ENCODE measurements around the gene ECI1. TPM values are rescaled to one million over a fixed set of nuclear protein-coding genes. Genes with fewer than 3 reads are reported as not detected.

Gene ECI1
- total RNA-seq, 2 donors from 2014 or later, result 75.8 to 94.7 TPM

- no peak overlapping the region for H3K4me3 Mint-ChIP-seq
- Histone ChIP-seq H3K9me3 (ENCODE audit: control insufficient read depth, low read length) (no peaks in the 10 kb centered on the region), H3K27ac (ENCODE audit: low read depth, low read length) (no peak overlapping the region), H3K4me3 (ENCODE audit: low read length) (no peak overlapping the region), H3K9ac (ENCODE audit: extremely low read depth, low read length, poor library complexity, severe bottlenecking) (no peak overlapping the region), H3K36me3 (ENCODE audit: control insufficient read depth, insufficient read depth, low read length) (peaks cover 32% of the 10 kb centered on the region), H3K27me3 (ENCODE audit: control insufficient read depth, insufficient read depth, low read length, poor library complexity, severe bottlenecking) (no peaks in the 10 kb centered on the region), H3K4me1 (ENCODE audit: control insufficient read depth, insufficient read depth, low read length) (peaks cover 3% of the 10 kb centered on the region)
- H3K36me3 Mint-ChIP-seq (ENCODE audit: low read depth), result peaks cover 34% of the 10 kb centered on the region
- H3K27ac Mint-ChIP-seq, result no peak overlapping the region
- DNase-seq, result no peak
- no peaks in the 10 kb centered on the region for H3K27me3 Mint-ChIP-seq (ENCODE audit: insufficient read depth)
- WGBS, 2 experiments (ENCODE audit: insufficient coverage in 1 of 2, insufficient read length in 1 of 2), result 96 to 97% methylated on average over 23 to 29 of the region's 29 CpGs
- no peak for TF ChIP-seq CTCF (conservative IDR thresholded peaks at IDR 0.05)
- H3K4me1 Mint-ChIP-seq, result peaks cover 14% of the 10 kb centered on the region
- no peaks in the 10 kb centered on the region for H3K9me3 Mint-ChIP-seq
Observed at GRCh38 chr16:2209258-2210008, 42.0 kb downstream of the ECI1 start.

- Mint-ChIP-seq H3K36me3 (ENCODE audit: low read depth) (peaks cover 34% of the 10 kb centered on the region), H3K9me3 (no peaks in the 10 kb centered on the region), H3K27ac (no peak overlapping the region), H3K4me1 (peaks cover 14% of the 10 kb centered on the region), H3K27me3 (ENCODE audit: insufficient read depth) (peaks cover under 1% of the 10 kb centered on the region), H3K4me3 (no peak overlapping the region)
- TF ChIP-seq CTCF (conservative IDR thresholded peaks at IDR 0.05), result no peak
- no peak overlapping the region for H3K9ac ChIP-seq (ENCODE audit: extremely low read depth, low read length, poor library complexity, severe bottlenecking)
- no peak overlapping the region for H3K27ac ChIP-seq (ENCODE audit: low read depth, low read length)
- H3K4me3 ChIP-seq (ENCODE audit: low read length), result no peak overlapping the region
- no peak for DNase-seq
- H3K27me3 ChIP-seq (ENCODE audit: control insufficient read depth, insufficient read depth, low read length, poor library complexity, severe bottlenecking), result no peaks in the 10 kb centered on the region
- peaks cover 3% of the 10 kb centered on the region for H3K4me1 ChIP-seq (ENCODE audit: control insufficient read depth, insufficient read depth, low read length)
- peaks cover 32% of the 10 kb centered on the region for H3K36me3 ChIP-seq (ENCODE audit: control insufficient read depth, insufficient read depth, low read length)
- H3K9me3 ChIP-seq (ENCODE audit: control insufficient read depth, low read length), result no peaks in the 10 kb centered on the region
- WGBS, 2 experiments (ENCODE audit: insufficient coverage in 1 of 2, insufficient read length in 1 of 2), result 92 to 96% methylated on average over 8 to 9 of the region's 9 CpGs
Observed at GRCh38 chr16:2208772-2209171, 42.6 kb downstream of the ECI1 start.

GRCh38 chr16:2208308-2208707 lies 43.1 kb downstream of the ECI1 start:
- WGBS, 2 experiments (ENCODE audit: insufficient coverage in 1 of 2, insufficient read length in 1 of 2), result 90 to 95% methylated on average over 19 to 23 of the region's 23 CpGs
- Histone ChIP-seq H3K9me3 (ENCODE audit: control insufficient read depth, low read length) (no peaks in the 10 kb centered on the region), H3K27ac (ENCODE audit: low read depth, low read length) (no peak overlapping the region), H3K4me3 (ENCODE audit: low read length) (no peak overlapping the region), H3K27me3 (ENCODE audit: control insufficient read depth, insufficient read depth, low read length, poor library complexity, severe bottlenecking) (no peaks in the 10 kb centered on the region), H3K36me3 (ENCODE audit: control insufficient read depth, insufficient read depth, low read length) (peaks cover 29% of the 10 kb centered on the region), H3K4me1 (ENCODE audit: control insufficient read depth, insufficient read depth, low read length) (peaks cover 1% of the 10 kb centered on the region), H3K9ac (ENCODE audit: extremely low read depth, low read length, poor library complexity, severe bottlenecking) (no peak overlapping the region)
- Mint-ChIP-seq H3K36me3 (ENCODE audit: low read depth) (peaks cover 31% of the 10 kb centered on the region), H3K27me3 (ENCODE audit: insufficient read depth) (peaks cover 5% of the 10 kb centered on the region), H3K4me1 (peaks cover 10% of the 10 kb centered on the region), H3K27ac (no peak overlapping the region), H3K4me3 (no peak overlapping the region), H3K9me3 (peaks cover 4% of the 10 kb centered on the region)
- DNase-seq, result no peak
- no peak for TF ChIP-seq CTCF (conservative IDR thresholded peaks at IDR 0.05)

Measured in endodermal cell (in vitro differentiated cells).